Endodermal cell (in vitro differentiated cells): ENCODE results near the gene IRF2BP1. TPM values are rescaled to one million over a fixed set of nuclear protein-coding genes. Genes with fewer than 3 reads are reported as not detected.
A peak's percentile ranks its signal among the peaks of the same experiment; 100 is the strongest.

Source experiments
- DNase-seq: peaks from one replicate; pipeline ENCODE4 v3.0.0-alpha.2; 2017
- H3K27ac ChIP-seq: 2 replicates; pipeline ENCODE4 v1.5.1; 2013; ENCODE audit warnings: mild to moderate bottlenecking, low read depth, low read length, moderate library complexity
- H3K27me3 ChIP-seq: 2 replicates; pipeline ENCODE4 v1.6.1; 2013; ENCODE audit warnings: mild to moderate bottlenecking, low read length, moderate library complexity; ENCODE audit not compliant: insufficient read depth, control insufficient read depth, poor library complexity, severe bottlenecking
- H3K36me3 ChIP-seq: 2 replicates; pipeline ENCODE4 v1.7.0; 2013; ENCODE audit warnings: mild to moderate bottlenecking, low read length, moderate library complexity; ENCODE audit not compliant: control insufficient read depth, insufficient read depth
- H3K4me1 ChIP-seq: one replicate; pipeline ENCODE4 v1.7.0; 2013; ENCODE audit warnings: low read length; ENCODE audit not compliant: control insufficient read depth, insufficient read depth
- H3K4me3 ChIP-seq: 2 replicates; pipeline ENCODE4 v1.5.1; 2013; ENCODE audit warnings: mild to moderate bottlenecking, low read length, moderate library complexity
- H3K9ac ChIP-seq: 2 replicates; pipeline ENCODE4 v1.6.1; 2013; ENCODE audit warnings: mild to moderate bottlenecking, low read length, moderate library complexity; ENCODE audit not compliant: poor library complexity, severe bottlenecking; ENCODE audit errors: extremely low read depth
- H3K9me3 ChIP-seq: 2 replicates; pipeline ENCODE4 v1.6.1; 2013; ENCODE audit warnings: mild to moderate bottlenecking, low read length, moderate library complexity; ENCODE audit not compliant: control insufficient read depth
- H3K27ac Mint-ChIP-seq: 2 replicates; pipeline ENCODE4 v1.8.0; 2020; ENCODE audit warnings: mixed read lengths
- H3K27me3 Mint-ChIP-seq: 2 replicates; pipeline ENCODE4 v1.8.0; 2021; ENCODE audit warnings: mild to moderate bottlenecking, mixed read lengths; ENCODE audit not compliant: insufficient read depth
- H3K36me3 Mint-ChIP-seq: 2 replicates; pipeline ENCODE4 v1.8.0; 2020; ENCODE audit warnings: low read depth, mixed read lengths
- H3K4me1 Mint-ChIP-seq: 2 replicates; pipeline ENCODE4 v1.8.0; 2020; ENCODE audit warnings: mixed read lengths
- H3K4me3 Mint-ChIP-seq: 2 replicates; pipeline ENCODE4 v1.8.0; 2020; ENCODE audit warnings: mild to moderate bottlenecking, moderate library complexity, mixed read lengths
- H3K9me3 Mint-ChIP-seq: 2 replicates; pipeline ENCODE4 v1.8.0; 2020; ENCODE audit warnings: mild to moderate bottlenecking, mixed read lengths
- CTCF ChIP-seq: fragments of 200-600 bp; sonication (generic); conservative IDR thresholded peaks from 2 replicates; pipeline ENCODE4 v1.5.0; 2021; ENCODE audit warnings: antibody characterized with exemption, mild to moderate bottlenecking
- WGBS, 2 experiments: methylation state at CpG; one replicate each; pipeline versions ENCODE4 v1.1.5 to v1.1.7; 2013; ENCODE audit warnings: missing lambda C conversion rate in 2 of 2, mixed read lengths in 1 of 2; ENCODE audit not compliant: insufficient coverage in 1 of 2, insufficient read length in 1 of 2; 5-methylcytosine and 5-hydroxymethylcytosine counted together
- total RNA-seq, 2 donors: library from RNA; stranded (reverse); fragmentation: NEBNext Ultra II Directional in 1 of 2; extraction: Animal tissue kit (Norgen Biotek cat#: 25700) in 1 of 2; gene quantifications; 2 replicates in 1 of 2; 3 replicates in 1 of 2; pipeline ENCODE4 v1.2.1, GENCODE V29; 2021

The IRF2BP1 gene
- total RNA-seq, 2 donors from 2014 or later = 23.8 to 30.3 TPM

GRCh38 chr19:45883586-45883880 lies 2.4 kb downstream of the IRF2BP1 start:
- Histone ChIP-seq H3K27me3 (no peaks in the 10 kb centered on the region), H3K9ac (no peak overlapping the region), H3K4me3 (peak overlapping the region; percentile 49), H3K9me3 (no peaks in the 10 kb centered on the region), H3K27ac (no peak overlapping the region), H3K36me3 (peaks cover 3% of the 10 kb centered on the region), H3K4me1 (peaks cover 6% of the 10 kb centered on the region)
- Mint-ChIP-seq H3K36me3 (no peaks in the 10 kb centered on the region), H3K4me1 (peaks cover 32% of the 10 kb centered on the region), H3K4me3 (peak overlapping the region; percentile 63), H3K9me3 (no peaks in the 10 kb centered on the region), H3K27me3 (no peaks in the 10 kb centered on the region), H3K27ac (peak overlapping the region; percentile 84)
- TF ChIP-seq CTCF = peak; percentile 16
- WGBS, 2 experiments = 7% methylated on average over 2 of the region's 5 CpGs; no CpG with 5 or more reads in 1 of the 2 experiments
- DNase-seq = peak; percentile 50

- H3K36me3 ChIP-seq = peaks cover 3% of the 10 kb centered on the region
- no peaks in the 10 kb centered on the region for H3K9me3 ChIP-seq
- WGBS, 2 experiments = 2 to 6% methylated on average over 21 to 46 of the region's 47 CpGs
- H3K9me3 Mint-ChIP-seq = no peaks in the 10 kb centered on the region
- peak; percentile 97 for TF ChIP-seq CTCF
- H3K27me3 Mint-ChIP-seq = no peaks in the 10 kb centered on the region
- no peaks in the 10 kb centered on the region for H3K36me3 Mint-ChIP-seq
- no peaks in the 10 kb centered on the region for H3K27me3 ChIP-seq
- peak overlapping the region; percentile 88 for H3K4me3 ChIP-seq
- H3K4me1 ChIP-seq = peaks cover 6% of the 10 kb centered on the region
- peak overlapping the region; percentile 42 for H3K27ac ChIP-seq
- H3K9ac ChIP-seq = peak overlapping the region; percentile 84
- H3K4me3 Mint-ChIP-seq = peak overlapping the region; percentile 63
- DNase-seq = peak; percentile 98
- H3K4me1 Mint-ChIP-seq = peaks cover 36% of the 10 kb centered on the region
- peak overlapping the region; percentile 84 for H3K27ac Mint-ChIP-seq
Measured at GRCh38 chr19:45882652-45883585, 3.0 kb downstream of the IRF2BP1 start.

GRCh38 chr19:45881909-45882528 lies 3.9 kb downstream of the IRF2BP1 start:
- Mint-ChIP-seq H3K9me3 (no peaks in the 10 kb centered on the region), H3K27ac (peak overlapping the region; percentile 84), H3K4me3 (peak overlapping the region; percentile 63), H3K36me3 (no peaks in the 10 kb centered on the region), H3K27me3 (no peaks in the 10 kb centered on the region), H3K4me1 (peaks cover 37% of the 10 kb centered on the region)
- Histone ChIP-seq H3K4me3 (peak overlapping the region; percentile 88), H3K9ac (peak overlapping the region; percentile 84), H3K27me3 (no peaks in the 10 kb centered on the region), H3K9me3 (no peaks in the 10 kb centered on the region), H3K4me1 (peaks cover 6% of the 10 kb centered on the region), H3K36me3 (peaks cover 3% of the 10 kb centered on the region), H3K27ac (peak overlapping the region; percentile 42)
- TF ChIP-seq CTCF = no peak
- peak; percentile 91 for DNase-seq
- WGBS, 2 experiments = 20 to 24% methylated on average over 1 to 4 of the region's 4 CpGs
